H1 (cell line): ENCODE results near the gene CCDC88C.

Source experiments
- ASH2L ChIP-seq: fragments of 200-600, 300-600 bp; sonication (generic); IDR thresholded peaks from one replicate; pipeline ENCODE4 v1.7.1; 2017; ENCODE audit warnings: low read length
- CHD1 ChIP-seq: IDR thresholded peaks from 2 replicates; pipeline ENCODE4 v1.6.1; 2012; ENCODE audit warnings: low read depth, low read length, improper control_type of control experiment
- CHD2 ChIP-seq: IDR thresholded peaks from 2 replicates; pipeline ENCODE4 v1.6.1; 2012; ENCODE audit warnings: low read length, improper control_type of control experiment
- CREB1 ChIP-seq: IDR thresholded peaks from 2 replicates; pipeline ENCODE4 v1.6.1; 2012; ENCODE audit warnings: inconsistent platforms
- CTCF ChIP-seq, 3 experiments: IDR thresholded peaks; 1 replicate in 2 of 3; 2 replicates in 1 of 3; pipeline versions ENCODE4 v1.5.1 to v1.6.1; 2011; ENCODE audit warnings: low read length in 3 of 3, mild to moderate bottlenecking in 3 of 3, inconsistent platforms in 2 of 3, low read depth in 1 of 3, moderate library complexity in 1 of 3; ENCODE audit not compliant: insufficient read depth in 1 of 3; ENCODE audit errors: control extremely low read depth in 1 of 3
- EP300 ChIP-seq, 2 experiments: IDR thresholded peaks; 1 replicate in 1 of 2; 2 replicates in 1 of 2; pipeline ENCODE4 v1.6.1; 2011 to 2012; ENCODE audit warnings: low read depth in 2 of 2, low read length in 2 of 2, mild to moderate bottlenecking in 2 of 2, borderline replicate concordance in 1 of 2, inconsistent platforms in 1 of 2, moderate library complexity in 1 of 2
- EZH2 ChIP-seq: fragments of 200-600 bp; sonication (generic); IDR thresholded peaks from 2 replicates; pipeline ENCODE4 v1.7.1; 2012; ENCODE audit warnings: low read depth, mild to moderate bottlenecking, moderate library complexity, low read length, inconsistent platforms; ENCODE audit not compliant: severe bottlenecking
- JUN ChIP-seq: IDR thresholded peaks from 2 replicates; pipeline ENCODE4 v1.6.1; 2011; ENCODE audit warnings: low read depth, mild to moderate bottlenecking, improper control_type of control experiment, low read length
- TAF7 ChIP-seq: optimal IDR thresholded peaks from 2 replicates; pipeline ENCODE3; 2011; ENCODE audit warnings: low read depth, mild to moderate bottlenecking, inconsistent platforms, low read length, moderate library complexity, borderline replicate concordance
- TEAD4 ChIP-seq: IDR thresholded peaks from 2 replicates; pipeline ENCODE4 v1.6.1; 2012; ENCODE audit warnings: low read depth, low read length, inconsistent platforms, mixed read lengths
- USF2 ChIP-seq: IDR thresholded peaks from 2 replicates; pipeline ENCODE4 v1.6.1; 2011; ENCODE audit warnings: low read length, improper control_type of control experiment
- YY1 ChIP-seq: IDR thresholded peaks from 2 replicates; pipeline ENCODE4 v1.6.1; 2011; ENCODE audit warnings: low read depth, mild to moderate bottlenecking, low read length
- TF ChIP-seq, protein P1 (sequence below): IDR thresholded peaks from 2 replicates; pipeline ENCODE4 v1.6.1; 2012; ENCODE audit warnings: low read length, inconsistent platforms

DNA sequence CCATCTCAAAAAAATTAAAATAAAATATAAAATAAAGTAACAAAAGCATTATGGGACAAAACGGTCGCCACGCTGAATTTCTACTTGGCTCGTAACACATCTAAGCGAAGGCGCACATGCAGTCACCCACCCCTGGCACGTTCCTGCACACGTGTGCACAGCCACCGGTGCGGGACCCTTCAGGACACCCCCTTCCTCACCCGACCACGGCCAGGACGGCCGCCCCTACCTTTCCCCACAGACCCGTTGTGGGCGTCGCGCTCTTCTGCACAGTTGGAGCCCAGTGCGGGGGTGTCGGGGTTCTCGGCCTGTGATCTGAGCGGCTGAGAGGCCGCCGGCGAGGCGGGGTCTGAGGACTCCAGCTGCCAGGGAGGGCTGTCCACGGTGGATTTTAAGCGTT, 128.7 kb downstream of the CCDC88C start:
- TF ChIP-seq CREB1 (no peak), EP300 (IDR thresholded peaks at IDR 0.05; ENCODE audit: borderline replicate concordance in 1 of 2, low read depth in 2 of 2, low read length in 2 of 2) (no peak), JUN (no peak), USF2 (no peak), CTCF (IDR thresholded peaks at IDR 0.05; ENCODE audit: control extremely low read depth in 1 of 3, insufficient read depth in 1 of 3, low read depth in 1 of 3, low read length in 3 of 3) (no peak), CHD1 (no peak), YY1 (no peak), ASH2L (no peak), CHD2 (no peak), EZH2 (no peak), TAF7 (no peak), TEAD4 (no peak)
- TF ChIP-seq, protein P1, sequence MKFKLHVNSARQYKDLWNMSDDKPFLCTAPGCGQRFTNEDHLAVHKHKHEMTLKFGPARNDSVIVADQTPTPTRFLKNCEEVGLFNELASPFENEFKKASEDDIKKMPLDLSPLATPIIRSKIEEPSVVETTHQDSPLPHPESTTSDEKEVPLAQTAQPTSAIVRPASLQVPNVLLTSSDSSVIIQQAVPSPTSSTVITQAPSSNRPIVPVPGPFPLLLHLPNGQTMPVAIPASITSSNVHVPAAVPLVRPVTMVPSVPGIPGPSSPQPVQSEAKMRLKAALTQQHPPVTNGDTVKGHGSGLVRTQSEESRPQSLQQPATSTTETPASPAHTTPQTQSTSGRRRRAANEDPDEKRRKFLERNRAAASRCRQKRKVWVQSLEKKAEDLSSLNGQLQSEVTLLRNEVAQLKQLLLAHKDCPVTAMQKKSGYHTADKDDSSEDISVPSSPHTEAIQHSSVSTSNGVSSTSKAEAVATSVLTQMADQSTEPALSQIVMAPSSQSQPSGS: no peak
